GM19324 (cell line): Measurements from ENCODE around the gene CUL4B.
"Not testable (repeated sequence)": the region's sequence is repeated elsewhere in the genome, so short reads cannot be mapped to it uniquely, and the experiment has no call there.

ENCODE experiments used
- ATAC-seq: cut with Tn5 transposase; IDR thresholded peaks from one replicate; pipeline ENCODE4 v1.9.1; 2021; ENCODE audit warnings: mild to moderate bottlenecking, moderate library complexity; ENCODE audit not compliant: unreplicated experiment, low FRiP score

CUL4B gene

GRCh38 chrX:120534413-120535205 is 26.2 kb downstream of the CUL4B start:
- no peak for ATAC-seq

- ATAC-seq = no peak
Observed at GRCh38 chrX:120522820-120523219, 37.9 kb downstream of the CUL4B start.

- no peak for ATAC-seq
Observed at GRCh38 chrX:120517936-120518335, 42.8 kb downstream of the CUL4B start.

GRCh38 chrX:120514236-120514635 is 46.5 kb downstream of the CUL4B start:
- no peak for ATAC-seq

GRCh38 chrX:120512627-120513026 is 48.1 kb downstream of the CUL4B start:
- no peak for ATAC-seq

GRCh38 chrX:120512222-120512621 is 48.5 kb downstream of the CUL4B start:
- ATAC-seq = no peak

GRCh38 chrX:120504569-120504968 is 56.2 kb downstream of the CUL4B start:
- no peak for ATAC-seq

- ATAC-seq = no peak
Observed at GRCh38 chrX:120499301-120500072, 61.3 kb downstream of the CUL4B start.

GRCh38 chrX:120490119-120490518 is 70.6 kb downstream of the CUL4B start:
- ATAC-seq = not testable (repeated sequence)

- no peak for ATAC-seq
Observed at GRCh38 chrX:120486786-120487185, 74.0 kb downstream of the CUL4B start.

- ATAC-seq = peak; percentile 65
Observed at GRCh38 chrX:120485638-120486520, 74.9 kb downstream of the CUL4B start.

GRCh38 chrX:120485315-120485637 is 75.5 kb downstream of the CUL4B start:
- no peak for ATAC-seq

- ATAC-seq = no peak
Observed at GRCh38 chrX:120477453-120477852, 83.3 kb downstream of the CUL4B start.

GRCh38 chrX:120476714-120477113 is 84.0 kb downstream of the CUL4B start:
- no peak for ATAC-seq

GRCh38 chrX:120475447-120475846 is 85.3 kb downstream of the CUL4B start:
- ATAC-seq = not testable (repeated sequence)
